Measurements from ENCODE around the gene ANO4.
"Not testable (repeated sequence)": the region's sequence is repeated elsewhere in the genome, so short reads cannot be mapped to it uniquely, and the experiment has no call there.

The ANO4 gene

GRCh38 chr12:101051901-101052550 is 257.4 kb downstream of the ANO4 start:
- no peak overlapping the region for H3K27ac ChIP-seq (ENCODE audit: low read length)

GRCh38 chr12:101053203-101053602 is 258.6 kb downstream of the ANO4 start:
- Histone ChIP-seq H3K27me3 (ENCODE audit: control insufficient read depth, insufficient read depth, low read length) (no peaks in the 10 kb centered on the region), H3K9me3 (ENCODE audit: control insufficient read depth, low read depth, low read length) (no peaks in the 10 kb centered on the region), H3K4me1 (ENCODE audit: control insufficient read depth, low read depth, low read length) (no peaks in the 10 kb centered on the region), H3K9ac (ENCODE audit: low read length) (no peak overlapping the region), H3K4me3 (ENCODE audit: low read length) (no peak overlapping the region), H3K36me3 (ENCODE audit: control insufficient read depth, low read depth, low read length) (no peaks in the 10 kb centered on the region), H3K27ac (ENCODE audit: low read length) (no peak overlapping the region)

More at GRCh38 chr12:101051901-101052550, 257.4 kb downstream of the ANO4 start:
- no peak overlapping the region for H3K4me3 ChIP-seq (ENCODE audit: low read length)
- H3K36me3 ChIP-seq (ENCODE audit: control insufficient read depth, low read depth, low read length), result no peaks in the 10 kb centered on the region
- H3K4me1 ChIP-seq (ENCODE audit: control insufficient read depth, low read depth, low read length), result no peaks in the 10 kb centered on the region
- no peak overlapping the region for H3K9ac ChIP-seq (ENCODE audit: low read length)
- H3K27me3 ChIP-seq (ENCODE audit: control insufficient read depth, insufficient read depth, low read length), result no peaks in the 10 kb centered on the region
- no peaks in the 10 kb centered on the region for H3K9me3 ChIP-seq (ENCODE audit: control insufficient read depth, low read depth, low read length)

GRCh38 chr12:101055940-101056339 is 261.4 kb downstream of the ANO4 start:
- Histone ChIP-seq H3K9me3 (ENCODE audit: control insufficient read depth, low read depth, low read length) (no peaks in the 10 kb centered on the region), H3K36me3 (ENCODE audit: control insufficient read depth, low read depth, low read length) (no peaks in the 10 kb centered on the region), H3K4me3 (ENCODE audit: low read length) (no peak overlapping the region), H3K9ac (ENCODE audit: low read length) (no peak overlapping the region), H3K27ac (ENCODE audit: low read length) (no peak overlapping the region), H3K27me3 (ENCODE audit: control insufficient read depth, insufficient read depth, low read length) (no peaks in the 10 kb centered on the region), H3K4me1 (ENCODE audit: control insufficient read depth, low read depth, low read length) (no peaks in the 10 kb centered on the region)

- H3K27ac ChIP-seq (ENCODE audit: low read length); H3K36me3 ChIP-seq (ENCODE audit: control insufficient read depth, low read depth, low read length); H3K9me3 ChIP-seq (ENCODE audit: control insufficient read depth, low read depth, low read length); H3K9ac ChIP-seq (ENCODE audit: low read length); H3K27me3 ChIP-seq (ENCODE audit: control insufficient read depth, insufficient read depth, low read length); H3K4me1 ChIP-seq (ENCODE audit: control insufficient read depth, low read depth, low read length); H3K4me3 ChIP-seq (ENCODE audit: low read length): not testable (repeated sequence)
Observed at GRCh38 chr12:101062508-101062907, 267.9 kb downstream of the ANO4 start.

- Histone ChIP-seq H3K4me3 (ENCODE audit: low read length) (no peak overlapping the region), H3K9me3 (ENCODE audit: control insufficient read depth, low read depth, low read length) (no peaks in the 10 kb centered on the region), H3K4me1 (ENCODE audit: control insufficient read depth, low read depth, low read length) (no peaks in the 10 kb centered on the region), H3K9ac (ENCODE audit: low read length) (no peak overlapping the region), H3K27me3 (ENCODE audit: control insufficient read depth, insufficient read depth, low read length) (no peaks in the 10 kb centered on the region), H3K27ac (ENCODE audit: low read length) (no peak overlapping the region), H3K36me3 (ENCODE audit: control insufficient read depth, low read depth, low read length) (no peaks in the 10 kb centered on the region)
Observed at GRCh38 chr12:101064721-101065120, 270.1 kb downstream of the ANO4 start.

GRCh38 chr12:101066489-101066888 is 271.9 kb downstream of the ANO4 start:
- no peaks in the 10 kb centered on the region for H3K36me3 ChIP-seq (ENCODE audit: control insufficient read depth, low read depth, low read length)
- H3K27me3 ChIP-seq (ENCODE audit: control insufficient read depth, insufficient read depth, low read length), result no peaks in the 10 kb centered on the region

GRCh38 chr12:101068402-101068801 is 273.8 kb downstream of the ANO4 start:
- no peak overlapping the region for H3K27ac ChIP-seq (ENCODE audit: low read length)
- H3K27me3 ChIP-seq (ENCODE audit: control insufficient read depth, insufficient read depth, low read length), result no peaks in the 10 kb centered on the region
- H3K4me3 ChIP-seq (ENCODE audit: low read length), result no peak overlapping the region
- no peaks in the 10 kb centered on the region for H3K9me3 ChIP-seq (ENCODE audit: control insufficient read depth, low read depth, low read length)
- no peaks in the 10 kb centered on the region for H3K4me1 ChIP-seq (ENCODE audit: control insufficient read depth, low read depth, low read length)
- H3K9ac ChIP-seq (ENCODE audit: low read length), result no peak overlapping the region
- no peaks in the 10 kb centered on the region for H3K36me3 ChIP-seq (ENCODE audit: control insufficient read depth, low read depth, low read length)

More at GRCh38 chr12:101066489-101066888, 271.9 kb downstream of the ANO4 start:
- Histone ChIP-seq H3K9ac (ENCODE audit: low read length) (no peak overlapping the region), H3K4me3 (ENCODE audit: low read length) (no peak overlapping the region), H3K4me1 (ENCODE audit: control insufficient read depth, low read depth, low read length) (no peaks in the 10 kb centered on the region), H3K9me3 (ENCODE audit: control insufficient read depth, low read depth, low read length) (no peaks in the 10 kb centered on the region), H3K27ac (ENCODE audit: low read length) (no peak overlapping the region)

- Histone ChIP-seq H3K4me1 (ENCODE audit: control insufficient read depth, low read depth, low read length) (no peaks in the 10 kb centered on the region), H3K9me3 (ENCODE audit: control insufficient read depth, low read depth, low read length) (no peaks in the 10 kb centered on the region), H3K27me3 (ENCODE audit: control insufficient read depth, insufficient read depth, low read length) (no peaks in the 10 kb centered on the region), H3K4me3 (ENCODE audit: low read length) (no peak overlapping the region), H3K9ac (ENCODE audit: low read length) (no peak overlapping the region), H3K36me3 (ENCODE audit: control insufficient read depth, low read depth, low read length) (no peaks in the 10 kb centered on the region), H3K27ac (ENCODE audit: low read length) (no peak overlapping the region)
Observed at GRCh38 chr12:101068836-101069235, 274.3 kb downstream of the ANO4 start.

- H3K27me3 ChIP-seq (ENCODE audit: control insufficient read depth, insufficient read depth, low read length), result no peaks in the 10 kb centered on the region
- no peak overlapping the region for H3K9ac ChIP-seq (ENCODE audit: low read length)
- H3K36me3 ChIP-seq (ENCODE audit: control insufficient read depth, low read depth, low read length), result no peaks in the 10 kb centered on the region
- H3K4me3 ChIP-seq (ENCODE audit: low read length), result no peak overlapping the region
- H3K9me3 ChIP-seq (ENCODE audit: control insufficient read depth, low read depth, low read length), result no peaks in the 10 kb centered on the region
- no peak overlapping the region for H3K27ac ChIP-seq (ENCODE audit: low read length)
- H3K4me1 ChIP-seq (ENCODE audit: control insufficient read depth, low read depth, low read length), result no peaks in the 10 kb centered on the region
Observed at GRCh38 chr12:101074940-101075680, 280.5 kb downstream of the ANO4 start.

- Histone ChIP-seq H3K9ac (ENCODE audit: low read length) (no peak overlapping the region), H3K27me3 (ENCODE audit: control insufficient read depth, insufficient read depth, low read length) (no peaks in the 10 kb centered on the region), H3K27ac (ENCODE audit: low read length) (no peak overlapping the region), H3K4me1 (ENCODE audit: control insufficient read depth, low read depth, low read length) (no peaks in the 10 kb centered on the region), H3K4me3 (ENCODE audit: low read length) (no peak overlapping the region), H3K9me3 (ENCODE audit: control insufficient read depth, low read depth, low read length) (no peaks in the 10 kb centered on the region), H3K36me3 (ENCODE audit: control insufficient read depth, low read depth, low read length) (no peaks in the 10 kb centered on the region)
Observed at GRCh38 chr12:101076921-101077320, 282.3 kb downstream of the ANO4 start.

GRCh38 chr12:101077791-101078528 is 283.4 kb downstream of the ANO4 start:
- no peaks in the 10 kb centered on the region for H3K9me3 ChIP-seq (ENCODE audit: control insufficient read depth, low read depth, low read length)
- H3K27me3 ChIP-seq (ENCODE audit: control insufficient read depth, insufficient read depth, low read length), result no peaks in the 10 kb centered on the region
- no peak overlapping the region for H3K27ac ChIP-seq (ENCODE audit: low read length)
- no peaks in the 10 kb centered on the region for H3K36me3 ChIP-seq (ENCODE audit: control insufficient read depth, low read depth, low read length)
- H3K4me3 ChIP-seq (ENCODE audit: low read length), result no peak overlapping the region
- no peak overlapping the region for H3K9ac ChIP-seq (ENCODE audit: low read length)
- no peaks in the 10 kb centered on the region for H3K4me1 ChIP-seq (ENCODE audit: control insufficient read depth, low read depth, low read length)
